Loucy (cell line): ENCODE measurements around the gene CCDC167.
"Not testable (repeated sequence)": the region's sequence is repeated elsewhere in the genome, so short reads cannot be mapped to it uniquely, and the experiment has no call there.

ENCODE experiments used
- H2AFZ ChIP-seq: fragments of 200-600 bp; sonication (generic); 2 replicates; pipeline ENCODE4 v1.6.0; 2016; ENCODE audit warnings: antibody characterized with exemption, mild to moderate bottlenecking, low read length, moderate library complexity
- H3F3A ChIP-seq: fragments of 200-600 bp; 2 replicates; pipeline ENCODE4 v1.6.0; 2016; ENCODE audit warnings: antibody characterized with exemption, low read depth, mild to moderate bottlenecking
- H3K27me3 ChIP-seq: fragments of 200-600 bp; sonication (generic); 2 replicates; pipeline ENCODE4 v1.6.1; 2014; ENCODE audit warnings: low read length, mild to moderate bottlenecking; ENCODE audit not compliant: insufficient read depth, poor library complexity, severe bottlenecking
- H3K36me3 ChIP-seq: fragments of 200-600 bp; sonication (generic); 2 replicates; pipeline ENCODE4 v1.6.1; 2016; ENCODE audit warnings: low read length; ENCODE audit not compliant: insufficient read depth
- H3K4me1 ChIP-seq: fragments of 200-600 bp; sonication (generic); 2 replicates; pipeline ENCODE4 v1.5.1; 2014; ENCODE audit warnings: low read length, mild to moderate bottlenecking; ENCODE audit not compliant: insufficient read depth, poor library complexity, severe bottlenecking
- H3K4me2 ChIP-seq: fragments of 200-600 bp; sonication (generic); 2 replicates; pipeline ENCODE4 v1.6.0; 2014; ENCODE audit warnings: antibody characterized with exemption, low read length, low read depth, mild to moderate bottlenecking; ENCODE audit not compliant: poor library complexity, severe bottlenecking
- H3K4me3 ChIP-seq: fragments of 200-600 bp; sonication (generic); 2 replicates; pipeline ENCODE4 v1.5.1; 2014; ENCODE audit warnings: low read length, mild to moderate bottlenecking, mixed read lengths; ENCODE audit not compliant: poor library complexity, severe bottlenecking
- H3K79me2 ChIP-seq: fragments of 200-600 bp; sonication (generic); 2 replicates; pipeline ENCODE4 v1.6.1; 2014; ENCODE audit warnings: low read length; ENCODE audit not compliant: insufficient read depth
- H3K9ac ChIP-seq: fragments of 200-600 bp; sonication (generic); 2 replicates; pipeline ENCODE4 v1.6.0; 2014; ENCODE audit warnings: mild to moderate bottlenecking, low read depth, low read length, moderate library complexity; ENCODE audit not compliant: poor library complexity, severe bottlenecking
- H3K9me2 ChIP-seq: fragments of 200-600 bp; sonication (generic); replicated peaks from 2 replicates; pipeline ENCODE4 v1.6.1; 2016; ENCODE audit warnings: low read depth, low read length, mixed read lengths
- H3K9me3 ChIP-seq: fragments of 200-600 bp; sonication (generic); 2 replicates; pipeline ENCODE4 v1.6.1; 2014; ENCODE audit warnings: mild to moderate bottlenecking, antibody characterized with exemption, low read length, low read depth; ENCODE audit not compliant: insufficient read depth
- H4K20me1 ChIP-seq: fragments of 200-600 bp; sonication (generic); 2 replicates; pipeline ENCODE4 v1.6.0; 2014; ENCODE audit warnings: antibody characterized with exemption, low read length, mild to moderate bottlenecking; ENCODE audit not compliant: insufficient read depth, poor library complexity, severe bottlenecking
- CTCF ChIP-seq: fragments of 200-600 bp; sonication (generic); conservative IDR thresholded peaks from 2 replicates; pipeline ENCODE4 v1.5.1; 2014; ENCODE audit warnings: mild to moderate bottlenecking, antibody characterized with exemption, low read length
- EZH2phosphoT487 ChIP-seq: fragments of 200-600 bp; IDR thresholded peaks from 2 replicates; pipeline ENCODE4 v1.6.1; 2018; ENCODE audit warnings: antibody characterized with exemption, mild to moderate bottlenecking, moderate library complexity, borderline replicate concordance

The CCDC167 gene

GRCh38 chr6:37449984-37450383 lies 49.7 kb downstream of the CCDC167 start:
- Histone ChIP-seq H3K9ac (no peak overlapping the region), H3K79me2 (no peaks in the 10 kb centered on the region), H3K36me3 (peaks cover 94% of the 10 kb centered on the region), H3K27me3 (no peaks in the 10 kb centered on the region), H4K20me1 (no peaks in the 10 kb centered on the region), H3F3A (no peaks in the 10 kb centered on the region), H3K9me3 (no peaks in the 10 kb centered on the region), H3K4me1 (no peaks in the 10 kb centered on the region), H3K9me2 (no peaks in the 10 kb centered on the region), H3K4me3 (no peak overlapping the region), H3K4me2 (no peak overlapping the region), H2AFZ (no peak overlapping the region)
- TF ChIP-seq EZH2phosphoT487 (no peak), CTCF (no peak)

GRCh38 chr6:37443216-37443542 lies 56.5 kb downstream of the CCDC167 start:
- not testable (repeated sequence) for H3K9me3 ChIP-seq, H3K27me3 ChIP-seq, H3K4me3 ChIP-seq, H3K9ac ChIP-seq, H3K9me2 ChIP-seq, H4K20me1 ChIP-seq, H2AFZ ChIP-seq, H3K4me2 ChIP-seq, H3F3A ChIP-seq
- Histone ChIP-seq H3K79me2 (peaks cover 15% of the 10 kb centered on the region; the same call in 1 of the 2 replicates), H3K36me3 (peaks cover 42% of the 10 kb centered on the region), H3K4me1 (peaks cover 11% of the 10 kb centered on the region)

DNA sequence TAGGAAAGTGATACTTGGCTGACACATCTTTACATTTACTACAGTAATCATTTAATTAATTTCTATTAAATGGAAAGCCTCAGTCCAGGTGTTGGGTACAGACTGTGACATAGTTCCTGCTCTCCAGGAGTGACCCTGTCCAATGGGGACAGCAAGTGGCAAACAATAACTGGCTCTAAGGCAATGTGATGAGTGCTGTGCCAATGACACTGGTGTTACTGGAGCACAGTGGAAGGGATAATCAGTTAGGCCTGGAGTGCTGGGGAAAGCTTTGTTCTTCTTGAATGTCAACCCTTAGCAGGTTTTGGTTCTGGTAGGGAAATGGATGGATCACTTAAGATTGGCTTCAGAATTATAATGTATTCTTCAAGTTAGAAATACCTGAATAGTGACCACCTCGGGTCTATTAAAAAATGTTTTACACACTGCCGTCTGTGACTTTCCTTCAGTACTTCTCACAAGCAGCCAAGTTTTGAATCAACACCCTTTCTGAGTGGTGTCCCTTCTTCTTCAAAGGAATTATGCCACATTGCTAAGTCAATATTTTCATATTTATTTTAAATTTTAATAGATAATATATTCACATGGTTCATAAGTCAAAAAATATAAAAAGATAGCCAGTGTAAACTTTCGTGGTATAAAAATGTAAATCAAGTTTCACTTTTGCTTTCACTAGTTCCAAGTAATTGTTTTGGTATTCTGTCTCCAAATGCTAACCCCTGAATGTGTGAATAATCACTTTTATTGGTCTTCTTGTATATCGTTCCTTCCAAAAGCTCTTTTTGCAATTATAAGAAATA lies 57.1 kb downstream of the CCDC167 start:
- Histone ChIP-seq H3K4me3 (no peak overlapping the region), H3K4me1 (peaks cover 11% of the 10 kb centered on the region), H3K36me3 (peaks cover 38% of the 10 kb centered on the region), H4K20me1 (peaks cover 5% of the 10 kb centered on the region), H3F3A (no peaks in the 10 kb centered on the region), H2AFZ (no peak overlapping the region), H3K9me2 (no peaks in the 10 kb centered on the region), H3K9ac (no peak overlapping the region), H3K9me3 (no peaks in the 10 kb centered on the region), H3K4me2 (peak overlapping the region; percentile 21), H3K27me3 (no peaks in the 10 kb centered on the region), H3K79me2 (peaks cover 20% of the 10 kb centered on the region)
- TF ChIP-seq EZH2phosphoT487 (no peak), CTCF (no peak)

- Histone ChIP-seq H3K9me2 (no peaks in the 10 kb centered on the region), H3K4me1 (peaks cover 11% of the 10 kb centered on the region), H3K4me2 (peak overlapping the region; percentile 21), H4K20me1 (peaks cover 5% of the 10 kb centered on the region), H3F3A (no peaks in the 10 kb centered on the region), H3K36me3 (peaks cover 30% of the 10 kb centered on the region), H3K4me3 (no peak overlapping the region), H3K27me3 (no peaks in the 10 kb centered on the region), H3K79me2 (peaks cover 23% of the 10 kb centered on the region), H3K9me3 (no peaks in the 10 kb centered on the region), H3K9ac (no peak overlapping the region), H2AFZ (no peak overlapping the region)
- no peak for TF ChIP-seq EZH2phosphoT487
- TF ChIP-seq CTCF, result no peak
Observed at GRCh38 chr6:37441651-37442050, 58.0 kb downstream of the CCDC167 start.
